ENCODE results near the gene ZNHIT3. TPM values are rescaled to one million over a fixed set of nuclear protein-coding genes. Genes with fewer than 3 reads are reported as not detected.

The ZNHIT3 gene
- total and polyA plus RNA-seq, 2 of the 13 experiments (the other 11 are each of a cell fraction or from before 2014, with no cell fraction given), result 66.6 to 77.4 TPM

DNA sequence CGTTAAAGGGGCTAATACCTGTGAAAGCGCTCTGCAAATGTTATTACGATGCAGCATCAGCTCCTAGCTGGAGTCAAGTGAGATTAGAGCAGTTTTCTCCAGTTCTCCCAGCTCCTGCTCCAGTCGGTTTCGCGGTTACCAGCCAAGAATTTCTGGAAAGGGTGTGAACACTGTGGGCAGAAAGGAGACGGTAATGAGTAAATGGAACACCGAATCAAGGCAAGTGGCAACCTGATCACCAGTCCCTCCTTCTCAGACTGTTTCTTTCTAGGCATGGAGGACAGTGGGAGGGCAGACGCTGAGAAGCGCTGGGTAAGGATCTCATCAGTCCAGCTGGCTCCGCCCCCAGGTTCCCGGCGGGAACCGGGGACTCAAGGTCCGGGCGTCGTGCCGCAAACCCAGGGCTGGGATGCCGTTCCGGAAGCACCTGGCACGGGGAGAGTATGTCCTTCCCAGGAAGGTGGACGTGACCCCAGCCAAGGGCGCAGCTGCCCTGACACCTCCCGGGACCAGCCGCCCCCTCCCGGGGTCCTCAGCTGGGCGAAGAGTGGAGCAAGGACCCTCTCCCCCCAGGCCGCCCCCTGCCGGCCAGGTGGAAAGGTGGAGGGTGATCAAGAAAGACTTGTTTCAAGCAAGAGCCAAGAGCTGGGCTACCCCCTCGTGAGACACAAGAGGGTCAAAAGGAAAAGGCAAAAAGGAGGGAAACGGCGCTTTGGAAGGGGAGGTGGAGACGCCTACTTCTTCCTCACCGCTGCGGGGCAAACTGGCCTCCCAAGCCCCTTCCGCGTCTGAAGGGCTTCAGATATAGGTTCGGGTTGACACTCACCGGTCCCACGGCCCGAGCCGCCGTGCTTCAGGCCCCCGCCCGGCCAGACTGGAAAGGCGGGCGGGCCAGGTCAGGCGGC is 47.7 kb downstream of the ZNHIT3 start (continued):
- TF ChIP-seq, protein P1, sequence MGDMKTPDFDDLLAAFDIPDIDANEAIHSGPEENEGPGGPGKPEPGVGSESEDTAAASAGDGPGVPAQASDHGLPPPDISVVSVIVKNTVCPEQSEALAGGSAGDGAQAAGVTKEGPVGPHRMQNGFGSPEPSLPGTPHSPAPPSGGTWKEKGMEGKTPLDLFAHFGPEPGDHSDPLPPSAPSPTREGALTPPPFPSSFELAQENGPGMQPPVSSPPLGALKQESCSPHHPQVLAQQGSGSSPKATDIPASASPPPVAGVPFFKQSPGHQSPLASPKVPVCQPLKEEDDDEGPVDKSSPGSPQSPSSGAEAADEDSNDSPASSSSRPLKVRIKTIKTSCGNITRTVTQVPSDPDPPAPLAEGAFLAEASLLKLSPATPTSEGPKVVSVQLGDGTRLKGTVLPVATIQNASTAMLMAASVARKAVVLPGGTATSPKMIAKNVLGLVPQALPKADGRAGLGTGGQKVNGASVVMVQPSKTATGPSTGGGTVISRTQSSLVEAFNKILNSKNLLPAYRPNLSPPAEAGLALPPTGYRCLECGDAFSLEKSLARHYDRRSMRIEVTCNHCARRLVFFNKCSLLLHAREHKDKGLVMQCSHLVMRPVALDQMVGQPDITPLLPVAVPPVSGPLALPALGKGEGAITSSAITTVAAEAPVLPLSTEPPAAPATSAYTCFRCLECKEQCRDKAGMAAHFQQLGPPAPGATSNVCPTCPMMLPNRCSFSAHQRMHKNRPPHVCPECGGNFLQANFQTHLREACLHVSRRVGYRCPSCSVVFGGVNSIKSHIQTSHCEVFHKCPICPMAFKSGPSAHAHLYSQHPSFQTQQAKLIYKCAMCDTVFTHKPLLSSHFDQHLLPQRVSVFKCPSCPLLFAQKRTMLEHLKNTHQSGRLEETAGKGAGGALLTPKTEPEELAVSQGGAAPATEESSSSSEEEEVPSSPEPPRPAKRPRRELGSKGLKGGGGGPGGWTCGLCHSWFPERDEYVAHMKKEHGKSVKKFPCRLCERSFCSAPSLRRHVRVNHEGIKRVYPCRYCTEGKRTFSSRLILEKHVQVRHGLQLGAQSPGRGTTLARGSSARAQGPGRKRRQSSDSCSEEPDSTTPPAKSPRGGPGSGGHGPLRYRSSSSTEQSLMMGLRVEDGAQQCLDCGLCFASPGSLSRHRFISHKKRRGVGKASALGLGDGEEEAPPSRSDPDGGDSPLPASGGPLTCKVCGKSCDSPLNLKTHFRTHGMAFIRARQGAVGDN (CRISPR knock-in tag; IDR thresholded peaks at IDR 0.05), result peak; percentile 84
- TF ChIP-seq, protein P2, sequence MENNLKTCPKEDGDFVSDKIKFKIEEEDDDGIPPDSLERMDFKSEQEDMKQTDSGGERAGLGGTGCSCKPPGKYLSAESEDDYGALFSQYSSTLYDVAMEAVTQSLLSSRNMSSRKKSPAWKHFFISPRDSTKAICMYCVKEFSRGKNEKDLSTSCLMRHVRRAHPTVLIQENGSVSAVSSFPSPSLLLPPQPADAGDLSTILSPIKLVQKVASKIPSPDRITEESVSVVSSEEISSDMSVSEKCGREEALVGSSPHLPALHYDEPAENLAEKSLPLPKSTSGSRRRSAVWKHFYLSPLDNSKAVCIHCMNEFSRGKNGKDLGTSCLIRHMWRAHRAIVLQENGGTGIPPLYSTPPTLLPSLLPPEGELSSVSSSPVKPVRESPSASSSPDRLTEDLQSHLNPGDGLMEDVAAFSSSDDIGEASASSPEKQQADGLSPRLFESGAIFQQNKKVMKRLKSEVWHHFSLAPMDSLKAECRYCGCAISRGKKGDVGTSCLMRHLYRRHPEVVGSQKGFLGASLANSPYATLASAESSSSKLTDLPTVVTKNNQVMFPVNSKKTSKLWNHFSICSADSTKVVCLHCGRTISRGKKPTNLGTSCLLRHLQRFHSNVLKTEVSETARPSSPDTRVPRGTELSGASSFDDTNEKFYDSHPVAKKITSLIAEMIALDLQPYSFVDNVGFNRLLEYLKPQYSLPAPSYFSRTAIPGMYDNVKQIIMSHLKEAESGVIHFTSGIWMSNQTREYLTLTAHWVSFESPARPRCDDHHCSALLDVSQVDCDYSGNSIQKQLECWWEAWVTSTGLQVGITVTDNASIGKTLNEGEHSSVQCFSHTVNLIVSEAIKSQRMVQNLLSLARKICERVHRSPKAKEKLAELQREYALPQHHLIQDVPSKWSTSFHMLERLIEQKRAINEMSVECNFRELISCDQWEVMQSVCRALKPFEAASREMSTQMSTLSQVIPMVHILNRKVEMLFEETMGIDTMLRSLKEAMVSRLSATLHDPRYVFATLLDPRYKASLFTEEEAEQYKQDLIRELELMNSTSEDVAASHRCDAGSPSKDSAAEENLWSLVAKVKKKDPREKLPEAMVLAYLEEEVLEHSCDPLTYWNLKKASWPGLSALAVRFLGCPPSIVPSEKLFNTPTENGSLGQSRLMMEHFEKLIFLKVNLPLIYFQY (CRISPR knock-in tag; IDR thresholded peaks at IDR 0.05; ENCODE audit: borderline replicate concordance), result 0 out of 2 replicates have a peak, but pooled peaks have one; percentile 16
- TF ChIP-seq ZNF12 (CRISPR knock-in tag; IDR thresholded peaks at IDR 0.05), result no peak
- TF ChIP-seq MYNN (CRISPR knock-in tag; IDR thresholded peaks at IDR 0.05; ENCODE audit: low read depth), result peak; percentile 25; the same call in 1 of the 2 replicates
- TF ChIP-seq, protein P3, sequence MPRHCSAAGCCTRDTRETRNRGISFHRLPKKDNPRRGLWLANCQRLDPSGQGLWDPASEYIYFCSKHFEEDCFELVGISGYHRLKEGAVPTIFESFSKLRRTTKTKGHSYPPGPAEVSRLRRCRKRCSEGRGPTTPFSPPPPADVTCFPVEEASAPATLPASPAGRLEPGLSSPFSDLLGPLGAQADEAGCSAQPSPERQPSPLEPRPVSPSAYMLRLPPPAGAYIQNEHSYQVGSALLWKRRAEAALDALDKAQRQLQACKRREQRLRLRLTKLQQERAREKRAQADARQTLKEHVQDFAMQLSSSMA (CRISPR knock-in tag; IDR thresholded peaks at IDR 0.05), result peak; percentile 60; the same call in 1 of the 2 replicates
- TF ChIP-seq ZNF354B (CRISPR knock-in tag; IDR thresholded peaks at IDR 0.05), result peak; percentile 51
- peak; percentile 34; the same call in 1 of the 2 replicates for TF ChIP-seq ZNF543 (CRISPR knock-in tag; IDR thresholded peaks at IDR 0.05)
- TF ChIP-seq RARA (CRISPR knock-in tag; IDR thresholded peaks at IDR 0.05), result peak; percentile 14; the same call in 1 of the 2 replicates
- 0 out of 2 replicates have a peak, but pooled peaks have one; percentile 42 for TF ChIP-seq ZBTB7A (CRISPR knock-in tag; IDR thresholded peaks at IDR 0.05)
- TF ChIP-seq, protein P4, sequence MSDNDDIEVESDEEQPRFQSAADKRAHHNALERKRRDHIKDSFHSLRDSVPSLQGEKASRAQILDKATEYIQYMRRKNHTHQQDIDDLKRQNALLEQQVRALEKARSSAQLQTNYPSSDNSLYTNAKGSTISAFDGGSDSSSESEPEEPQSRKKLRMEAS (IDR thresholded peaks at IDR 0.05), result peak; percentile 63
- no peak for TF ChIP-seq ZNF232 (CRISPR knock-in tag; IDR thresholded peaks at IDR 0.05; ENCODE audit: borderline replicate concordance)
- peak; percentile 67; the same call in 1 of the 2 replicates for TF ChIP-seq ZNF17 (CRISPR knock-in tag; IDR thresholded peaks at IDR 0.05)
- TF ChIP-seq, protein P5, sequence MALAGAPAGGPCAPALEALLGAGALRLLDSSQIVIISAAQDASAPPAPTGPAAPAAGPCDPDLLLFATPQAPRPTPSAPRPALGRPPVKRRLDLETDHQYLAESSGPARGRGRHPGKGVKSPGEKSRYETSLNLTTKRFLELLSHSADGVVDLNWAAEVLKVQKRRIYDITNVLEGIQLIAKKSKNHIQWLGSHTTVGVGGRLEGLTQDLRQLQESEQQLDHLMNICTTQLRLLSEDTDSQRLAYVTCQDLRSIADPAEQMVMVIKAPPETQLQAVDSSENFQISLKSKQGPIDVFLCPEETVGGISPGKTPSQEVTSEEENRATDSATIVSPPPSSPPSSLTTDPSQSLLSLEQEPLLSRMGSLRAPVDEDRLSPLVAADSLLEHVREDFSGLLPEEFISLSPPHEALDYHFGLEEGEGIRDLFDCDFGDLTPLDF (CRISPR knock-in tag; IDR thresholded peaks at IDR 0.05), result 0 out of 2 replicates have a peak, but pooled peaks have one; percentile 14
- no peak for TF ChIP-seq ZNF781 (CRISPR knock-in tag; IDR thresholded peaks at IDR 0.05; ENCODE audit: borderline replicate concordance, not compliant biosample characterization)
- 0 out of 2 replicates have a peak, but pooled peaks have one; percentile 38 for TF ChIP-seq HDAC2 (CRISPR knock-in tag; IDR thresholded peaks at IDR 0.05)
